Non-pigmented ciliary epithelial cell (primary cell): Measurements from ENCODE around the gene ZNF774.
"Not testable (repeated sequence)": the region's sequence is repeated elsewhere in the genome, so short reads cannot be mapped to it uniquely, and the experiment has no call there.

Source experiments
- DNase-seq: peaks from one replicate; pipeline ENCODE4 v3.0.0-alpha.2; 2010; ENCODE audit warnings: low read depth

ZNF774 gene

DNA sequence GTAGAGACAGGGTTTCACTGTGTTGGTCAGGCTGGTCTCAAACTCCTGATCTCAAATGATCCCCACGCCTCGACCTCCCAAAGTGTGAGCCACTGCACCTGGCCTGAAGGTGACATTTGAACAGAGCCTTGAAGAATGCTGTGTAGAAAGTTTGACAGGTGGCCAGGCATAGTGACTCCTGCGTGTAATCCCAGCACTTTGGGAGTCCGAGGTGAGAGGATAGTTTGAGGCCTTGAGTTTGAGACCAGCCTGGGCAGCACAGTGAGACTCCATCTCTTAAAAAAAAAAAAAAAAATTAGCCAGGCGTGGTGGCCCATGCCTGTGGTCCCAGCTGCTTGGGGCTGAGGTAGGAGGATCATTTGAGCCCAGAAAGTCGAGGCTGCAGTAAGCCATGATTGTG, 37.4 kb downstream of the ZNF774 start:
- no peak for DNase-seq

DNA sequence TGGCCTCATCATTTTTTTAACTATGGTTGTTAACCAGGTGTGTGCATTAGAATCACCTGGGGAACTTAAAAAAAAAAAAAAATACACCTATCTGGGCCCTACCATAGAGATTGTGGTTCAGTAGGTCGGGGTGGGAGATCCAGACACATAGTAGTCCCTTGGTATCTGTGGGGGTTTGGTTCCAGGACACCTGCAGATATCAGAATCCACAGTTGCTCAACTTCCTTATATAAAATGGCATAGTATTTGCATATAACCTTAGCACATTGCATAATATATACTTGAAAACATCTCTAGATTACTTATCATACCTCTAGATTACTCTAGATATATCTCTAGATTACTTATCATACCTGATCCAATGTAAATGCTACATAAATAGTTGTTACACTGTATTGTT, 41.0 kb downstream of the ZNF774 start:
- DNase-seq = no peak

- DNase-seq = no peak
Observed at GRCh38 chr15:90394074-90394473, 42.0 kb downstream of the ZNF774 start.

GRCh38 chr15:90394748-90395442, 42.8 kb downstream of the ZNF774 start:
- no peak for DNase-seq

DNA sequence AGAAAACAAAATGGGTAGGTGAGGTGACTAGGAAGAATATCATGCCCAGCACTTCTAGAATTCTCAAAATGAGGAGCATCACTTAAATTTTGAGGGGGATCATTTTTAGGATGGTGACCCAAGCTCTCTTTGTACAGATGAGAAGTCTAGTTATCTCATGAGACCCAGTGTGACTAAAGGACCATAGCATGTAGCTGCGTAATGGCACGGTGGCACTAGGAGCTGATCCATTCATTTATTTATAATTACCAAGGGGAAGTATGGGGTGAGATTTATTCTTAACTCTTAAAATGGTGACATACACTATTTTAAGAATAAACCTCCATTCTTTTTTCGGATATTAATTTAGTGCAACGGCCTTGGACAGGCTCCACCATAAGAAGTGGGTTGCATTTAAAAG, 44.2 kb downstream of the ZNF774 start:
- no peak for DNase-seq

GRCh38 chr15:90400005-90400758, 48.1 kb downstream of the ZNF774 start:
- DNase-seq = no peak

GRCh38 chr15:90400759-90401314, 48.8 kb downstream of the ZNF774 start:
- DNase-seq = peak; percentile 93

- no peak for DNase-seq
Observed at GRCh38 chr15:90401495-90401894, 49.4 kb downstream of the ZNF774 start.

GRCh38 chr15:90402223-90402622, 50.1 kb downstream of the ZNF774 start:
- no peak for DNase-seq

DNA sequence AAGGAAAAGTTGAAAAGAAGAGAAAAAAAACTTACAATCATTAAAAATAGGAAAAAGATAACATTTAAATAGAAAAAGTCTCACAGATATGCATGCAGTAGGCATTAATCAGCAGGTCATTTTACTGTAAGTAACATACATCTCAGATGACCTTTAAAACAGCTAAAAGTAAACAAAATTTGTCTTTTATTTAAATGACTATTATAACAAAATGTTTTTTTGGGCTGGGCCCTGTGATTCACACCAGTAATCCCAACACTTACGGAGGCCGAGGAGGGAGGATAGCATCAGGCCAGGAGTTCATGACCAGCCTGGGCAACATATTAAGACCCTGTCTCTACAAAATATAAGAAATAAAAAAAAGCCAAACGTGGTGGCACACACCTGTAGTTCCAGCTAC, 50.7 kb downstream of the ZNF774 start:
- DNase-seq = no peak

DNA sequence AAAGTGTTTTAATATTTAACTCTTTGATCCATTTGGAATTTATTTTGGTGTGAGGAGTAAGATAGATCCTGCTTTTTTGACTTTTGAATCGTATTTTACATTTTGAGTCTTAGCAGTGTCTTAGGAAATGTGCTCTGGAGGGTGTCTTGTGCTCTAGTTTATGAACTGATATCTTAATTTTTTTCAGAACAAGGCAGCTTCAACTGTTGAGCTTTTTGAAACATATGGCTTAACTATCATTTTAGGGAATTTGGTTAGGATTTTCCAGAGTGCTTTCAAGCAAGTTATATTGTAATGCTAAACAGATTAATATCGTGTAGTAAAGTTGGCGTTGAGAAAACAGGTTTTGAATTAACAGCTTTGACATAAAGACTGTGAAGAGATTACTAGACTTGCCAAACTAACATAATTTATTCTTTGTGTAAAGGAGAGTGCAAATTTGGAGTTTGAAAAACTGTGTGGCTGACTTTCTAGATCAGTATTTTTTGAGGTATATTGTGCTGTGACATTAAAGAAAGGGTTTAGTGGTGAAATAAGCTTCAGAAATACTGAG, 53.0 kb downstream of the ZNF774 start:
- DNase-seq = no peak

DNA sequence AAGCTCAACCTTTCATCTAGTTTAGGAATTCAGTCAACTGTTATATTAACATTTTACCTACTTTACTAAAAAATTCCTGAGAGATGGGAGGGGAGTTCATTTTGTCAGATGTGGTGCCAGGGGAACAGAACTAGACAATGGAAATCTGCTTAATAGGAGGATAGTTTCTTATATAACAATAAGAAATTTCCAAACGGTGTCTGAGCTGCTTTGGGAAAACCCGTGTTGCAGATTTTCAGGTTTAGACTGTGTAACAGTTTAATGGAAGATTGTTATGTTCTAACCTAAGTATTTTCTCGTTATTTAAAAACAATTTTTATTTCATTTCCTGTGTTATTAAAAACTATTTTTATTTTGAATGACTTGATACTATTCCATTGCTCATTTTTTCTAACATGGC, 55.3 kb downstream of the ZNF774 start:
- DNase-seq = no peak

DNA sequence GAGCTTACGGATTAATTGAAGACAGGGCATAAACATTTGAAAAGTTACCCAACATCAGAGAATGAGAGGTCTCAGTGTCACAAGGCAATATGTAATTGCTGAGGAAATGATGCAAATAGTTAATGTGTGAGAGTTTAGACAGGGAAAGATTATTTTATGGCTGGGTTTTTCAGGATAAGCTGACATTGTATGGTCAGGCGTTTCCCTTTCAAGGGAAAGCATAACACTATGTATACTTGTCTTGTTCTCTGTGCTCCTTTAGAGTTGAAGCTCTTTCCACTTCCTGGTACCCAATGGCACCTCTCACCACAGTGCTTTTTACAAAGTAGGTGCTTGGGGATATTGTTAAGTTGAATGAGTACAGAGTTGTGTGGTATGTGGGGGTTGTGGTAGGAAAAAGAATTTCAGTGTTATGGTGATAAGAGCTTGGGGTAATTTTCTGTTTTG, 55.8 kb downstream of the ZNF774 start:
- DNase-seq = no peak

DNA sequence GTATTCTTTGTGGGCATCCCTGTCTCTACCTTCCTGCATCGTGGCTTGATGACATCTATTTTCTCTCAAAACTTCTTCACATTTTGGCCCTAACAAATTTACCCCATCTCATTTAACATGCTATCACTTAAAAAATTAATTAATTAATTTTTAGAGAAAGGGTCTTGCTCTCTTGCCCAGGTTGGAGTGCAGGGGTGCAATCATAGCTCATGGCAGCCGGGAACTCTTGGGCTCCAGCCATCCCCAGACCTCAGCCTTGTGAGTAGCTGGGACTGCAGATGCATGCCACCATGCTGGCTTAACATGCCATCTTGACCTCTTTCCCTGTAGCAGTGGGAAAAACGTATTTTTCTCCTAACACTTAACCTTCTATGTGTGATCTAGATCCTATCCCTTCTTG, 56.6 kb downstream of the ZNF774 start:
- DNase-seq = no peak

DNA sequence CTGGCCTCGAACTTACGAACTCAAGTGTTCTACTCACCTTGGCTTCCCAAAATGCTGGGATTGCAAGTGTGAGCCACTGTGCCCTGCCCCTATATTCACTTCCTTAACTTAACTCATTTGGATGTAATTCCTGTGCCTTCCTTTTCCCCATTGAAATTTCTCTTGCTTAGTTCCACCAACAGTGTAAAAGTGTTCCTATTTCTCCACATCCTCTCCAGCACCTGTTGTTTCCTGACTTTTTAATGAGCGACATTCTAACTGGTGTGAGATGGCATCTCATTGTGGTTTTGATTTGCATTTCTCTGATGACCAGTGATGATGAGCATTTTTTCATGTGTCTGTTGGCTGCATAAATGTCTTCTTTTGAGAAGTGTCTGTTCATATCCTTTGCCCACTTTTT, 57.5 kb downstream of the ZNF774 start:
- not testable (repeated sequence) for DNase-seq

GRCh38 chr15:90410316-90410715, 58.2 kb downstream of the ZNF774 start:
- not testable (repeated sequence) for DNase-seq

- DNase-seq = no peak
Observed at GRCh38 chr15:90411176-90411575, 59.1 kb downstream of the ZNF774 start.
